ENCODE measurements around the gene XYLT2. TPM values are rescaled to one million over a fixed set of nuclear protein-coding genes. Genes with fewer than 3 reads are reported as not detected.

Gene XYLT2
- total RNA-seq, 1 experiment from 2014 or later = 39.7 TPM

- no peaks in the 10 kb centered on the region for H3K36me3 Mint-ChIP-seq
- ATAC-seq = no peak
- CTCF ChIA-PET = no interaction called here
- H3K27me3 Mint-ChIP-seq (ENCODE audit: low read depth) = no peaks in the 10 kb centered on the region
- H3K27ac Mint-ChIP-seq = no peak overlapping the region
- H3K4me1 Mint-ChIP-seq = peaks cover 15% of the 10 kb centered on the region
- TF ChIP-seq MYBL2 (CRISPR knock-in tag; IDR thresholded peaks at IDR 0.05) = no peak
- no peak for TF ChIP-seq CREM (CRISPR knock-in tag; IDR thresholded peaks at IDR 0.05)
- POLR2A ChIA-PET = no interaction called here
- DNase-seq (ENCODE audit: low spot score) = no peak
- no peaks in the 10 kb centered on the region for H3K9me3 Mint-ChIP-seq
- no peak overlapping the region for H3K4me3 Mint-ChIP-seq
These were observed 17.3 kb upstream of the XYLT2 start for GRCh38 chr17:50328363-50329325.

GRCh38 chr17:50329716-50330115 lies 16.2 kb upstream of the XYLT2 start:
- Mint-ChIP-seq H3K9me3 (no peaks in the 10 kb centered on the region), H3K4me1 (peaks cover 17% of the 10 kb centered on the region), H3K4me3 (no peak overlapping the region), H3K27me3 (ENCODE audit: low read depth) (no peaks in the 10 kb centered on the region), H3K27ac (no peak overlapping the region), H3K36me3 (no peaks in the 10 kb centered on the region)
- no peak for TF ChIP-seq ZNF396 (CRISPR knock-in tag; IDR thresholded peaks at IDR 0.05; ENCODE audit: borderline replicate concordance)
- no peak for TF ChIP-seq MYBL2 (CRISPR knock-in tag; IDR thresholded peaks at IDR 0.05)
- no peak for TF ChIP-seq CBFB (CRISPR knock-in tag; IDR thresholded peaks at IDR 0.05; ENCODE audit: low read depth)
- no peak for TF ChIP-seq TCF7 (CRISPR knock-in tag; IDR thresholded peaks at IDR 0.05; ENCODE audit: low read depth)
- TF ChIP-seq ZNF532 (CRISPR knock-in tag; IDR thresholded peaks at IDR 0.05; ENCODE audit: borderline replicate concordance) = no peak
- TF ChIP-seq GTF2I (CRISPR knock-in tag; conservative IDR thresholded peaks at IDR 0.05) = no peak
- no peak for TF ChIP-seq CREM (CRISPR knock-in tag; IDR thresholded peaks at IDR 0.05)
- CTCF ChIA-PET = interaction anchor here (1.4 to 2.1 kb wide), 4 partner anchors 129 to 250 kb away, joined by 3 to 10 read pairs (median 4); no protein-coding TSS in a partner anchor
- ATAC-seq (no peak), DNase-seq (ENCODE audit: low spot score) (no peak)
- POLR2A ChIA-PET = no interaction called here

GRCh38 chr17:50330151-50330775 lies 15.7 kb upstream of the XYLT2 start:
- Mint-ChIP-seq H3K36me3 (no peaks in the 10 kb centered on the region), H3K27ac (no peak overlapping the region), H3K27me3 (ENCODE audit: low read depth) (no peaks in the 10 kb centered on the region), H3K4me3 (no peak overlapping the region), H3K4me1 (peaks cover 17% of the 10 kb centered on the region), H3K9me3 (no peaks in the 10 kb centered on the region)
- ChIA-PET POLR2A (no interaction called here), CTCF (interaction anchor here (1.4 to 2.1 kb wide), 4 partner anchors 130 to 251 kb away, joined by 3 to 10 read pairs (median 4); no protein-coding TSS in a partner anchor)
- no peak for DNase-seq (ENCODE audit: low spot score)
- no peak for ATAC-seq
- TF ChIP-seq ZNF396 (CRISPR knock-in tag; IDR thresholded peaks at IDR 0.05; ENCODE audit: borderline replicate concordance) (no peak), GABPB1 (CRISPR knock-in tag; IDR thresholded peaks at IDR 0.05) (no peak), PRRX2 (CRISPR knock-in tag; IDR thresholded peaks at IDR 0.05) (no peak), CREM (CRISPR knock-in tag; IDR thresholded peaks at IDR 0.05) (no peak), ZBTB21 (CRISPR knock-in tag; IDR thresholded peaks at IDR 0.05; ENCODE audit: borderline replicate concordance) (no peak), E2F1 (CRISPR knock-in tag; IDR thresholded peaks at IDR 0.05) (no peak), ZNF423 (CRISPR knock-in tag; IDR thresholded peaks at IDR 0.05) (no peak), HMGXB4 (CRISPR knock-in tag; IDR thresholded peaks at IDR 0.05) (no peak), FOXJ3 (CRISPR knock-in tag; IDR thresholded peaks at IDR 0.05; ENCODE audit: borderline replicate concordance) (no peak), ZNF671 (CRISPR knock-in tag; IDR thresholded peaks at IDR 0.05) (no peak), CTCF (IDR thresholded peaks at IDR 0.05) (no peak), ZMAT4 (CRISPR knock-in tag; IDR thresholded peaks at IDR 0.05) (no peak), TEAD4 (CRISPR knock-in tag; IDR thresholded peaks at IDR 0.05) (no peak), HMGA2 (CRISPR knock-in tag; IDR thresholded peaks at IDR 0.05) (no peak), ZNF263 (CRISPR knock-in tag; IDR thresholded peaks at IDR 0.05; ENCODE audit: low read depth) (no peak)
